GM12865 (cell line): Measurements from ENCODE around the gene CLEC2L.

Source experiments
- DNase-seq: peaks from one replicate; pipeline ENCODE4 v3.0.0; 2010; ENCODE audit warnings: low read depth
- H3K4me3 ChIP-seq: 2 replicates; pipeline ENCODE4 v1.5.1; 2011; ENCODE audit warnings: mild to moderate bottlenecking, low read depth, low read length, control low read depth
- TF ChIP-seq, protein P1 (sequence below): IDR thresholded peaks from 2 replicates; pipeline ENCODE4 v1.5.1; 2011; ENCODE audit warnings: low read length, control low read depth, low read depth, inconsistent platforms; ENCODE audit not compliant: insufficient read depth; ENCODE audit errors: missing control alignments

CLEC2L gene

DNA sequence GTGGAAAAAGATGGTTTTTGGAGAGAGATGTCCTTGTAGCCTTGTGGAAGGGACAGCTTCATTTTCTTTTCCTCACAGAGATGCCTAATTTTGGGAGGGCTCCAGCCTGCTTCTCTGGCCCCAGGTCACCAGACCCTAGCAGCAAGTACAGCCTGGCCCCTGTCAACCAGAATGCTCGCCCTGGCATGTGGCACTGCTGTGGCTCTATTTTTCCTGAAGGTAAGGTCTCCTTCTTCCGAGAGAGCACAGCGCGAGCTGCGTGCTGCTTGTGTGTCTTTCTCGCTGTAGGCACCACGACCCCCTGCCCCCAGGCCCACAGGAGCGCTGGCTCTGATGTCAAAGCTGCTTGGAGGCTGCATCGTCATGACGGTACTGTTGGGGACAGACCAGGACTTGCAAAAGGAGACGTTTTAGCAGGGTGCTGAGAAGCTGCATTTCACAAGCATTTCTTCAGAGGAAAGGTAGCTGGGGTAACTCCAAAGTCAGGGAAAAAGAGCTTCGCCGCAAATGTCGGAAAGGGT, 58.7 kb downstream of the CLEC2L start:
- no peak for DNase-seq
- TF ChIP-seq, protein P1, sequence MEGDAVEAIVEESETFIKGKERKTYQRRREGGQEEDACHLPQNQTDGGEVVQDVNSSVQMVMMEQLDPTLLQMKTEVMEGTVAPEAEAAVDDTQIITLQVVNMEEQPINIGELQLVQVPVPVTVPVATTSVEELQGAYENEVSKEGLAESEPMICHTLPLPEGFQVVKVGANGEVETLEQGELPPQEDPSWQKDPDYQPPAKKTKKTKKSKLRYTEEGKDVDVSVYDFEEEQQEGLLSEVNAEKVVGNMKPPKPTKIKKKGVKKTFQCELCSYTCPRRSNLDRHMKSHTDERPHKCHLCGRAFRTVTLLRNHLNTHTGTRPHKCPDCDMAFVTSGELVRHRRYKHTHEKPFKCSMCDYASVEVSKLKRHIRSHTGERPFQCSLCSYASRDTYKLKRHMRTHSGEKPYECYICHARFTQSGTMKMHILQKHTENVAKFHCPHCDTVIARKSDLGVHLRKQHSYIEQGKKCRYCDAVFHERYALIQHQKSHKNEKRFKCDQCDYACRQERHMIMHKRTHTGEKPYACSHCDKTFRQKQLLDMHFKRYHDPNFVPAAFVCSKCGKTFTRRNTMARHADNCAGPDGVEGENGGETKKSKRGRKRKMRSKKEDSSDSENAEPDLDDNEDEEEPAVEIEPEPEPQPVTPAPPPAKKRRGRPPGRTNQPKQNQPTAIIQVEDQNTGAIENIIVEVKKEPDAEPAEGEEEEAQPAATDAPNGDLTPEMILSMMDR: no peak
- H3K4me3 ChIP-seq: no peak overlapping the region

DNA sequence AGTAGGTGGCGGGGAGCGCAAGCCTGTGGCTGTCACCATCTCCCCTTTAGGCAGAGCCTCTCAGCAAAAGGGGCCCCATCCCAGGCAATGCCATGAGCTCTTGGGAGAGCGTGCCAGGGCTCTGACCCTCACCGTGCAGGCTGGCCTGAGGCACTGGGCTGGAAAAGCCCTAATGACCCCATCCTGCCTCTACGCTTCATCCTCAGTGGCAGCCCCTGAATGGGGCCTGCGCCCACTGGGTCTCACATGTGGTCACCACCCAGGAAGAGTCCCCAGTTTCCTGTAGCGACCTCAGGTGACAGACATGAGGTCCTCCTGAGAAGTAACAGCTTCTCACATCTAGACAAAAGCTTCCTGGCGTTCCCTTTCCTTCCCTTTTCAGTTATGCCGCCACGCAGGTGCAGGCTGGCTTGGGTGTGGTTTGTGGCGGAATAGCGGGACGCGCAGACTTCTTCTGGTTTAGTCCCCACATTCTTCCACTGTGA, 59.2 kb downstream of the CLEC2L start:
- H3K4me3 ChIP-seq: no peak overlapping the region
- no peak for DNase-seq
- TF ChIP-seq, protein P1: no peak

DNA sequence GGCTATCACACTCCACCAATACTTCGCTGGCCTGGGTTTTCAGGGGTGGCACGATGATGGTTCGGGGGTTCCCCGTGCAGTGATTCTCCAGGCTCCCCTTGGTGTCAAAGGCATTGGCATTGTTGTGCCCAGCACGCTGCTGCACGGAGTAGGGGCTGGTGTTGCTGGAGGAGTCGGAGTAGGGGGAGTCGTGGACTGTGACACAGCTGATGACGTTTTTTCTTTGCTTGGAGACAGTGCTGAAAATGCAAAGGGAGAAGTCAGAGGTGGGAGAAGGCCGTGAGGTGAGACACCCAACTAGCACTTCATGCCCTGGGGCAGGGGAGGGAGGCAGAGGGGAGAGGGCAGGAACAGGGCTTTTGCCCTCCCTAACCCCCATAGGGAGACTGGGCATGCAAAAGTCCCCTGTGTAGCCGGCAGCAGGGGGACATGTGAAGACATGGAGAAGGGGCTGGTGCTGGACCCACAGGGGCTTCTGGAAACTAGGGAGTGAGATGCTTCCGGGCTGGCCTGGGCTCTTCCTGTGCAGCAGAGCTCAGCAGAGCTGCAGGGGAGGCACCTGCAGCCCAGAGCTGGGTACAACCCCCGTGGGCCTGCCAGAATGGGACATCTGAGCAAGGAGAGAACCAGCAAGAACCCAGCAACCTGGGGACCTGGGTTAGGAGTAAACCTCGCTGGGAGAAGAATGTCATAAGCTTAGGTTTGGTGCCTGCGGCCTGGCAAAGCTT, 60.5 kb downstream of the CLEC2L start:
- DNase-seq: no peak
- no peak overlapping the region for H3K4me3 ChIP-seq
- TF ChIP-seq, protein P1: no peak

DNA sequence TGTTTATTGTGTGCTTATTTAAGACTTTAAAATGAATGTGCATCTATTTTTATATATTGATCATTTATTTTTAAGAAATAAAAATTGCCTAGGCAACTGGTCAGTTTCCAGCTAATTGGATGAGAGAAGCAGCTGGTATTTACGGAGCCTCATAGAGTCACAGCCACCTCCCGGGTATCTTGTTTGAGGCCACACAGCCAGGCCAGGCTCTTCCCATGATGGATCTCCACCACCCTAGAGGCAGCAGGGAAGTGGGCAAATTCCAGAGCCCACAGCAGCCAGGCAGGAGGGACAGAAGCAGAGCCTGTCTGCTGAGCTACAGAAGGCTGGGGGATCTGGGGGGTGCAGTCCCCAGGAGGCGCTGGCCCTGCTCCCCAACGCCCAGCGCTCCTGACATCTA, 61.6 kb downstream of the CLEC2L start:
- TF ChIP-seq, protein P1: no peak
- DNase-seq: no peak
- no peak overlapping the region for H3K4me3 ChIP-seq

DNA sequence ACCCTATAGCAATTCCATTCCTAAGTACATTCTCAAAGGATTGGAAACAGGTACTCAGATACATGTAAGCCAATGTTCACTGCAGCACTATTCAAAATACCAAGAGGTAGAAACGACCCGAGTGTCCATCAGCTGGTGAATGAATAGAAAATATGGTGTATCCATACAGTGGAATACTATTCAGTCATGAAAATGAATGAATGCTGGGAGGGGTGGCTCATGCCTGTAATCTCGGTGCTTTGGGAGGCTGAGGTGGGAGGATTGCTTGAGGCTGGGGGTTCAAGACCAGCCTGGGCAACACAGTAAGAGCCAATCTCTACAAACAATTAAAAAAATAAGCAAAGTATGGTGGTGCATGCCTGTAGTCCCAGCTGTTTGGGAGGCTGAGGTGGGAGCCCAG, 62.8 kb downstream of the CLEC2L start:
- no peak overlapping the region for H3K4me3 ChIP-seq
- no peak for DNase-seq
- TF ChIP-seq, protein P1: no peak

DNA sequence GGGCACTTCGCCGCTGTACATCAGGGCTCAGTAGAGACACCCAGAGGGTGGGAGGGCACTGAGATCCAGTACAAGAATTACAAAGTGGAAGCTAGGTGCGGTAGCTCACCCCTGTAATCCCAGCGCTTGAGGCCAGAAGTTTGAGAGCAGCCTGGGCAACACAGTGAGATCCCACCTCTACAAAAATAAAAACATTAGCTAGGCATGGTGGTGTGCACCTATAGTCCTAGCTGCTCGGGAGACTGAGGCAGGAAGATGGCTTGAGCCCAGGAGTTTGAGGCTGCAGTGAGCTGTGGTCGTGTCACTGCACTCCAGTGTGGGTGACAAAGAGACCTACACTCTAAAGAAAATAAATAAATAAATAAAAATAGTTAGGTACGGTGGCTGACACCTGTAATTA, 64.0 kb downstream of the CLEC2L start:
- no peak for DNase-seq
- TF ChIP-seq, protein P1: no peak
- H3K4me3 ChIP-seq: no peak overlapping the region
